ENCODE results near the gene RBM34.

Gene RBM34

GRCh38 chr1:235160957-235161684, at the start of gene RBM34:
RBM34 (minus strand) TSS chr1:235161250; CDS start chr1:235161226, 24 bp downstream.
- peak within 1 kb of the TSS; percentile 88 for H3K4me3 ChIP-seq (ENCODE audit: low read length, poor library complexity, severe bottlenecking)
- H3K79me2 ChIP-seq (ENCODE audit: insufficient read depth, low read length), result peaks cover 53% of the 10 kb centered on the region
- peak within 1 kb of the TSS; percentile 79 for H3K4me2 ChIP-seq (ENCODE audit: low read depth, low read length, poor library complexity, severe bottlenecking)
- peaks cover 32% of the 10 kb centered on the region for H3K4me1 ChIP-seq (ENCODE audit: insufficient read depth, low read length, poor library complexity, severe bottlenecking)
- H3K9me2 ChIP-seq (replicated peaks; ENCODE audit: low read depth, low read length), result no peaks in the 10 kb centered on the region
- peak within 1 kb of the TSS; percentile 82 for H3K9ac ChIP-seq (ENCODE audit: low read depth, low read length, poor library complexity, severe bottlenecking)
- no peaks in the 10 kb centered on the region for H3K27me3 ChIP-seq (ENCODE audit: insufficient read depth, low read length, poor library complexity, severe bottlenecking)
- no peaks in the 10 kb centered on the region for H3K9me3 ChIP-seq (ENCODE audit: insufficient read depth, low read depth, low read length)
- peak within 1 kb of the TSS; percentile 98 for H2AFZ ChIP-seq (ENCODE audit: low read length)
- H3K36me3 ChIP-seq (ENCODE audit: insufficient read depth, low read length), result no peaks in the 10 kb centered on the region; the same call in 1 of the 2 replicates
- TF ChIP-seq, protein P1, sequence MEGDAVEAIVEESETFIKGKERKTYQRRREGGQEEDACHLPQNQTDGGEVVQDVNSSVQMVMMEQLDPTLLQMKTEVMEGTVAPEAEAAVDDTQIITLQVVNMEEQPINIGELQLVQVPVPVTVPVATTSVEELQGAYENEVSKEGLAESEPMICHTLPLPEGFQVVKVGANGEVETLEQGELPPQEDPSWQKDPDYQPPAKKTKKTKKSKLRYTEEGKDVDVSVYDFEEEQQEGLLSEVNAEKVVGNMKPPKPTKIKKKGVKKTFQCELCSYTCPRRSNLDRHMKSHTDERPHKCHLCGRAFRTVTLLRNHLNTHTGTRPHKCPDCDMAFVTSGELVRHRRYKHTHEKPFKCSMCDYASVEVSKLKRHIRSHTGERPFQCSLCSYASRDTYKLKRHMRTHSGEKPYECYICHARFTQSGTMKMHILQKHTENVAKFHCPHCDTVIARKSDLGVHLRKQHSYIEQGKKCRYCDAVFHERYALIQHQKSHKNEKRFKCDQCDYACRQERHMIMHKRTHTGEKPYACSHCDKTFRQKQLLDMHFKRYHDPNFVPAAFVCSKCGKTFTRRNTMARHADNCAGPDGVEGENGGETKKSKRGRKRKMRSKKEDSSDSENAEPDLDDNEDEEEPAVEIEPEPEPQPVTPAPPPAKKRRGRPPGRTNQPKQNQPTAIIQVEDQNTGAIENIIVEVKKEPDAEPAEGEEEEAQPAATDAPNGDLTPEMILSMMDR (conservative IDR thresholded peaks at IDR 0.05; ENCODE audit: low read length), result no peak; the same call in 1 of the 2 replicates
- no peak for TF ChIP-seq EZH2phosphoT487 (IDR thresholded peaks at IDR 0.05; ENCODE audit: borderline replicate concordance)
- H3F3A ChIP-seq (ENCODE audit: low read depth), result no peaks in the 10 kb centered on the region
- no peaks in the 10 kb centered on the region for H4K20me1 ChIP-seq (ENCODE audit: insufficient read depth, low read length, poor library complexity, severe bottlenecking)

- Histone ChIP-seq H2AFZ (ENCODE audit: low read length) (no peak overlapping the region), H3K36me3 (ENCODE audit: insufficient read depth, low read length) (peaks cover 24% of the 10 kb centered on the region), H3K9me2 (replicated peaks; ENCODE audit: low read depth, low read length) (no peaks in the 10 kb centered on the region), H3K4me2 (ENCODE audit: low read depth, low read length, poor library complexity, severe bottlenecking) (peak overlapping the region; percentile 44), H3K9ac (ENCODE audit: low read depth, low read length, poor library complexity, severe bottlenecking) (no peak overlapping the region), H3K9me3 (ENCODE audit: insufficient read depth, low read depth, low read length) (no peaks in the 10 kb centered on the region), H3K27me3 (ENCODE audit: insufficient read depth, low read length, poor library complexity, severe bottlenecking) (no peaks in the 10 kb centered on the region), H3K79me2 (ENCODE audit: insufficient read depth, low read length) (no peaks in the 10 kb centered on the region), H3K4me1 (ENCODE audit: insufficient read depth, low read length, poor library complexity, severe bottlenecking) (peaks cover 8% of the 10 kb centered on the region), H3K4me3 (ENCODE audit: low read length, poor library complexity, severe bottlenecking) (peak overlapping the region; percentile 22), H3F3A (ENCODE audit: low read depth) (no peaks in the 10 kb centered on the region), H4K20me1 (ENCODE audit: insufficient read depth, low read length, poor library complexity, severe bottlenecking) (peaks cover 9% of the 10 kb centered on the region)
- peak; percentile 15; the same call in 1 of the 2 replicates for TF ChIP-seq EZH2phosphoT487 (IDR thresholded peaks at IDR 0.05; ENCODE audit: borderline replicate concordance)
- TF ChIP-seq, protein P1 (conservative IDR thresholded peaks at IDR 0.05; ENCODE audit: low read length), result no peak
These were observed 46.1 kb upstream of the RBM34 start for GRCh38 chr1:235207209-235207565.

DNA sequence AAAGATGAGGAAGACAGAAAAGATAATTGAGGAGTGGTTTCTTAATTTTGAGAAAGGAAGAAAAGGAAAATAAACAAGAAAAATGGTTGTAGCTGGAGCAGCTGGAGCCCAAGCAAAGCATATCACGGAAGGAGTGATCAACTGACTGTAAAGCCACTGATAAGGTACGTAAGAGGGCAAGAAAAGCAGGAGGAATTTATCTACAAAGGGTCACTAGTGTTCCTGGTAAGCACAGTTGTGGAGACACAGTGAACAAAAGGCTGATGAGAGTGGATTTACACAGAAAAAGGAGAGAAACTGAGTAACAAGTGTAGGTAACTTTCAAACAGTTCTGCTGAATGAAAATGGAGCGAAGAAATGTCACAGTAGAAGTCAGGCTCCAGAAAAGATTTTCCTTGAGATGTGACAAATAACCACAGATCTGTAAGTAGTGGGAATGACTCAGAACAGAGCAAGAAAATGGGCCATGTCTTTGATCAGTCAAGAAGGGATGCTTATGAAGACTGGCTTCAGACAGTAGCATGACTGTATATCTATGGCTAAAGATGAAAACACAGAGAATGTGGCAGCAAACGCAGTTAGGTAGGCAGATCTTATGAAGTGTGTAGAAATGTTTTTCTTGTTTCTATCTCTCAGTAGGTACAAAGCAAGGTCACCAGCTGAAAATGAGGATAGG, 45.6 kb upstream of the RBM34 start:
- peaks cover 19% of the 10 kb centered on the region for H3K36me3 ChIP-seq (ENCODE audit: insufficient read depth, low read length)
- H3K9me3 ChIP-seq (ENCODE audit: insufficient read depth, low read depth, low read length), result no peaks in the 10 kb centered on the region
- no peak overlapping the region for H2AFZ ChIP-seq (ENCODE audit: low read length)
- no peak for TF ChIP-seq EZH2phosphoT487 (IDR thresholded peaks at IDR 0.05; ENCODE audit: borderline replicate concordance)
- TF ChIP-seq, protein P1 (conservative IDR thresholded peaks at IDR 0.05; ENCODE audit: low read length), result no peak
- peaks cover 8% of the 10 kb centered on the region for H3K4me1 ChIP-seq (ENCODE audit: insufficient read depth, low read length, poor library complexity, severe bottlenecking)
- no peaks in the 10 kb centered on the region for H3K9me2 ChIP-seq (replicated peaks; ENCODE audit: low read depth, low read length)
- peak overlapping the region; percentile 44 for H3K4me2 ChIP-seq (ENCODE audit: low read depth, low read length, poor library complexity, severe bottlenecking)
- H3K79me2 ChIP-seq (ENCODE audit: insufficient read depth, low read length), result no peaks in the 10 kb centered on the region
- no peaks in the 10 kb centered on the region for H3F3A ChIP-seq (ENCODE audit: low read depth)
- H3K27me3 ChIP-seq (ENCODE audit: insufficient read depth, low read length, poor library complexity, severe bottlenecking), result no peaks in the 10 kb centered on the region
- peak overlapping the region; percentile 22 for H3K4me3 ChIP-seq (ENCODE audit: low read length, poor library complexity, severe bottlenecking)
- no peak overlapping the region for H3K9ac ChIP-seq (ENCODE audit: low read depth, low read length, poor library complexity, severe bottlenecking)
- H4K20me1 ChIP-seq (ENCODE audit: insufficient read depth, low read length, poor library complexity, severe bottlenecking), result peaks cover 9% of the 10 kb centered on the region

All from Loucy (cell line).